Esophagus muscularis mucosa (tissue), 4 donors: ENCODE measurements around the gene DYNC1I1.

Experiments
- CTCF ChIP-seq, 3 experiments: fragments of 200-600 bp in 2 of 3; fragments of 450-650 bp in 1 of 3; sonication (generic) in 2 of 3; IDR thresholded peaks; one replicate each; pipeline ENCODE4 v1.5.1; 2017 to 2019; ENCODE audit warnings: antibody characterized with exemption in 3 of 3, mild to moderate bottlenecking in 2 of 3, moderate library complexity in 1 of 3
- EP300 ChIP-seq: sonication (generic); formaldehyde crosslinking; IDR thresholded peaks from one replicate; pipeline ENCODE4 v1.6.1; 2017; ENCODE audit warnings: antibody characterized with exemption
- POLR2A ChIP-seq: fragments of 450-650 bp; IDR thresholded peaks from one replicate; pipeline ENCODE4 v1.6.1; 2017; ENCODE audit warnings: antibody characterized with exemption, moderate library complexity, mild to moderate bottlenecking, low read depth
- POLR2AphosphoS5 ChIP-seq, 2 donors: sonication (generic); formaldehyde crosslinking; IDR thresholded peaks; one replicate each; pipeline ENCODE4 v1.6.1; 2017; ENCODE audit warnings: antibody characterized with exemption in 2 of 2

DNA sequence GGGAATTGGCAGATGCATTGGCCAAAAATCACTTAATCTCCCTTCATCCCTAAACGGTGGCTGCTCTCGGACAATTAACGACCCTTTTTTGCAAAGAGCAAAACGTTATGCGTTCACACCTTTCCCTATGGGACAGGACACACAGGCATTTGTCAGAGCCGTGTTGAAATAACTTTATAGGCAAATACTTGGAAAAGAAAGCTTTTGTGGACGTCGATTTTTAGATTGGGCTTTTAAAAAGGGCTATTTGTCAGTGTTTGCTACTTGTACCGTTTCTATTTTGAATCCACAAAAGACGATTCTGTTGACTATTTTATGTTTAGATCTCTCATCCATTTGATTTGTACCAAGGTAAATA lies 304.0 kb downstream of the DYNC1I1 start:
- TF ChIP-seq POLR2AphosphoS5 (IDR thresholded peaks at IDR 0.05): no peak
- no peak for TF ChIP-seq POLR2A
- TF ChIP-seq CTCF (IDR thresholded peaks at IDR 0.05): no peak
- no peak for TF ChIP-seq EP300
